HCT116 (cell line): ENCODE measurements around the gene ZNF507.

Source experiments
- CTCF ChIP-seq, 3 experiments: fragments of 200-600 bp in 1 of 3; sonication (generic) in 1 of 3; IDR thresholded peaks in 2 of 3; conservative IDR thresholded peaks in 1 of 3; 2 replicates each; pipeline ENCODE4 v1.5.1; 2012 to 2017; ENCODE audit warnings: low read depth in 2 of 3, low read length in 2 of 3, antibody characterized with exemption in 1 of 3, borderline replicate concordance in 1 of 3, control low read depth in 1 of 3, mild to moderate bottlenecking in 1 of 3, mixed read lengths in 1 of 3, mixed run types in 1 of 3, moderate library complexity in 1 of 3; ENCODE audit not compliant: insufficient read depth in 1 of 3
- EZH2 ChIP-seq: fragments of 200-600 bp; sonication (generic); IDR thresholded peaks from 2 replicates; pipeline ENCODE4 v1.6.1; 2017; ENCODE audit warnings: antibody characterized with exemption, mixed run types

- TF ChIP-seq CTCF (IDR thresholded peaks at IDR 0.05 in 2 of 3, conservative IDR thresholded peaks at IDR 0.05 in 1 of 3; ENCODE audit: borderline replicate concordance in 1 of 3, insufficient read depth in 1 of 3, low read depth in 2 of 3, low read length in 2 of 3) = no peak
- no peak for TF ChIP-seq EZH2
Observed at GRCh38 chr19:32350471-32350865, 5.1 kb downstream of the ZNF507 start.
